Upper lobe of left lung (tissue), 4 donors: ENCODE data around the gene HOATZ.

ENCODE experiments used
- EP300 ChIP-seq, 4 donors: sonication (generic); formaldehyde crosslinking; IDR thresholded peaks; one replicate each; pipeline ENCODE4 v1.5.1; 2017; ENCODE audit warnings: antibody characterized with exemption in 4 of 4, control low read depth in 2 of 4
- POLR2A ChIP-seq, 4 donors: fragments of 450-650 bp; IDR thresholded peaks; one replicate each; pipeline ENCODE4 v1.5.1; 2016 to 2017; ENCODE audit warnings: antibody characterized with exemption in 4 of 4, mild to moderate bottlenecking in 2 of 4
- TF ChIP-seq, protein P1 (sequence below), 6 experiments: fragments of 450-650 bp in 4 of 6; fragments of 200-600 bp in 2 of 6; sonication (generic) in 2 of 6; IDR thresholded peaks; one replicate each; pipeline ENCODE4 v1.5.1; 2016 to 2019; ENCODE audit warnings: antibody characterized with exemption in 6 of 6

DNA sequence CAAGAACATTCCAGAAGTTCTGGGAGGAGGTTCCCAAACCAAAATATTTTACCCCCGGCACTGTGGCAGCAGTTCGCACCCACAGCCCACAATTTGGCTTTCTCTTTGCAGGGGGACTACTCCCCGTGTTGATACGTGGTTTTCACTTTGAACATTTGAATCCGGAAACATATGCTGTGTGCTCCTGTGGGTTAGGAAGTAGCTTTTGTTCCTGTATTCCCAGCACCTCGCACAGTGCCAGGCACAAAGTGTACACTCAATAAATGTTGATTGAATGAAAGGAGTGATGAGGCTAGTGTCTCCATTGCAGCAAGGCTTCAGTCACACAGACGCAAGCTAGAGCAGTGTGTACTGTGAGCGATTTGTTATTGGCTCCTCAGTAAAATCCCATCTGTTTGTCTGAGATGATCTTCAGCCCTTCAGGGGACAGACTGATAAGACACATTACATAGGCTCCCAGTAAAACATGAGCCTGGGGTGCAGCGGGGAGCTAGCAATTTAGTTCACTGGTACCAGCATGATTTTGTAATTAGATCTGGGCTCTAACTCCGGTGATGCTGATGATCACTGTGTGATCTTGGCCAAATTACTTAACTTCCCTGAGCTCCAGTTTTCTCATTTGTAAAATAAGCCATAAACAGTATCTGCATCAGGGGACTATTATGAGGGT lies 28.2 kb downstream of the HOATZ start:
- TF ChIP-seq, protein P1, sequence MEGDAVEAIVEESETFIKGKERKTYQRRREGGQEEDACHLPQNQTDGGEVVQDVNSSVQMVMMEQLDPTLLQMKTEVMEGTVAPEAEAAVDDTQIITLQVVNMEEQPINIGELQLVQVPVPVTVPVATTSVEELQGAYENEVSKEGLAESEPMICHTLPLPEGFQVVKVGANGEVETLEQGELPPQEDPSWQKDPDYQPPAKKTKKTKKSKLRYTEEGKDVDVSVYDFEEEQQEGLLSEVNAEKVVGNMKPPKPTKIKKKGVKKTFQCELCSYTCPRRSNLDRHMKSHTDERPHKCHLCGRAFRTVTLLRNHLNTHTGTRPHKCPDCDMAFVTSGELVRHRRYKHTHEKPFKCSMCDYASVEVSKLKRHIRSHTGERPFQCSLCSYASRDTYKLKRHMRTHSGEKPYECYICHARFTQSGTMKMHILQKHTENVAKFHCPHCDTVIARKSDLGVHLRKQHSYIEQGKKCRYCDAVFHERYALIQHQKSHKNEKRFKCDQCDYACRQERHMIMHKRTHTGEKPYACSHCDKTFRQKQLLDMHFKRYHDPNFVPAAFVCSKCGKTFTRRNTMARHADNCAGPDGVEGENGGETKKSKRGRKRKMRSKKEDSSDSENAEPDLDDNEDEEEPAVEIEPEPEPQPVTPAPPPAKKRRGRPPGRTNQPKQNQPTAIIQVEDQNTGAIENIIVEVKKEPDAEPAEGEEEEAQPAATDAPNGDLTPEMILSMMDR (IDR thresholded peaks at IDR 0.05): no peak
- TF ChIP-seq POLR2A (IDR thresholded peaks at IDR 0.05): no peak
- TF ChIP-seq EP300 (IDR thresholded peaks at IDR 0.05): no peak
